ENCODE data around the gene ALCAM. TPM values are rescaled to one million over a fixed set of nuclear protein-coding genes. Genes with fewer than 3 reads are reported as not detected.

The ALCAM gene
- total RNA-seq, 1 experiment from 2014 or later = 98.4 TPM

DNA sequence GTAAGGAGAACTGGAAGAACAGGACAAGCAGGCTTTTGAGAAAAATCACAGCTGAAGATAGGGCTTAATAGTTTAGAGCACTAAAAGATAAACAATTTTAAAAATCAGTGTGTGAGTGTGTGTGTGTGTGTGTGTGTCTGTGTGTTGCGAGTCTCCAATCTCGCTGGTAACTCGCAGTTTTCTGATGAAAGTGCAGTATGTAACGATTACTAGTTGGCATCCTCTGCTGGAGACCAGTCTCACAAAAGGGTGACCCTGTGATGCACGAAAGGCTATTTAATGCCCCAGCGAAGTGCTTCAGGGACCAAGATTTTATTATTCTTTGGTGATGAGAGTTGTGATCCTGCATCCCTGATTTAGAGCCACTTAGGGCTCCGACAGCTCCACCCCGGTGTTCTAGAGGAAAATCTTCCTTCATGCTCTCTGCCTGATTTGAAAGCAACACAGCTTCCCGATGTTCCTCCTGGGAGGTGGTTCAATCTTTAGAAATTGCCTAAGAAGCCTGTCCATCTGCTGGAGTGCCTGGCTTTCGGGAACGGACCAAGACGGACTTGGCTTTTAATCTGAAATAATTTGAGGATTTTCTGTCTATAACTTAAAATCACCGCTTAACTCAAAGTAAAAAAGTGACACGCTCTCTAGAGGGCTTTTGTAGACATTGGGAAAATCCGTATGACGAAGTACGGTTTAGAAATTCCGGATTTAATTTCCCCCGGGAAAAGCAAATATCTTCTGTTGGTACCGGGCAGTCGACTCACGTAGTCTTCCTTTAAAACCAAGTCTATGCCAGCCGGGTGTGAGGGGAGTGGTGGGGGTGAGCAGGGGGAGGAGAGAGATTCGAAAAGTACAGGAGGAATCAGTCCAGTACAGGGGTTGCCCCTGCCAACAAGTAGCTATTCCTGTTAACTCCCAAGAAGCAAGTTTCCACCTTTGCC, 1.1 kb upstream of the ALCAM start:
- BruUV-seq (replicated peaks) = TSS peak; percentile 52
- TF ChIP-seq, protein P1, sequence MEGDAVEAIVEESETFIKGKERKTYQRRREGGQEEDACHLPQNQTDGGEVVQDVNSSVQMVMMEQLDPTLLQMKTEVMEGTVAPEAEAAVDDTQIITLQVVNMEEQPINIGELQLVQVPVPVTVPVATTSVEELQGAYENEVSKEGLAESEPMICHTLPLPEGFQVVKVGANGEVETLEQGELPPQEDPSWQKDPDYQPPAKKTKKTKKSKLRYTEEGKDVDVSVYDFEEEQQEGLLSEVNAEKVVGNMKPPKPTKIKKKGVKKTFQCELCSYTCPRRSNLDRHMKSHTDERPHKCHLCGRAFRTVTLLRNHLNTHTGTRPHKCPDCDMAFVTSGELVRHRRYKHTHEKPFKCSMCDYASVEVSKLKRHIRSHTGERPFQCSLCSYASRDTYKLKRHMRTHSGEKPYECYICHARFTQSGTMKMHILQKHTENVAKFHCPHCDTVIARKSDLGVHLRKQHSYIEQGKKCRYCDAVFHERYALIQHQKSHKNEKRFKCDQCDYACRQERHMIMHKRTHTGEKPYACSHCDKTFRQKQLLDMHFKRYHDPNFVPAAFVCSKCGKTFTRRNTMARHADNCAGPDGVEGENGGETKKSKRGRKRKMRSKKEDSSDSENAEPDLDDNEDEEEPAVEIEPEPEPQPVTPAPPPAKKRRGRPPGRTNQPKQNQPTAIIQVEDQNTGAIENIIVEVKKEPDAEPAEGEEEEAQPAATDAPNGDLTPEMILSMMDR (IDR thresholded peaks at IDR 0.05; ENCODE audit: unreplicated experiment) = no peak

DNA sequence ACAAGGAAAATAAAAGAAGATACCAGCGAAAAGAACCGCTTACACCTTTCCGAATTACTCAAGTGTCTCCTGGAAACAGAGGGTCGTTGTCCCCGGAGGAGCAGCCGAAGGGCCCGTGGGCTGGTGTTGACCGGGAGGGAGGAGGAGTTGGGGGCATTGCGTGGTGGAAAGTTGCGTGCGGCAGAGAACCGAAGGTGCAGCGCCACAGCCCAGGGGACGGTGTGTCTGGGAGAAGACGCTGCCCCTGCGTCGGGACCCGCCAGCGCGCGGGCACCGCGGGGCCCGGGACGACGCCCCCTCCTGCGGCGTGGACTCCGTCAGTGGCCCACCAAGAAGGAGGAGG, 325 bp downstream of the ALCAM start:
- BruUV-seq (replicated peaks) = no TSS peak
- no peaks in the 10 kb centered on the region for H3K27me3 Mint-ChIP-seq (ENCODE audit: insufficient read depth, unreplicated experiment)
- TF ChIP-seq, protein P1 (IDR thresholded peaks at IDR 0.05; ENCODE audit: unreplicated experiment) = no peak
- POLR2A ChIA-PET = interaction anchor here (0.6 to 5.8 kb wide), 17 partner anchors 12 to 1379 kb away, joined by 3 to 40 read pairs (median 6); no protein-coding TSS in a partner anchor
- DNase-seq (ENCODE audit: unreplicated experiment) = peak; percentile 38
- intact Hi-C loops (cut with micrococcal nuclease) = loop anchor here (2.0 to 10.0 kb wide), 9 partner anchors 92 to 1750 kb away; no protein-coding TSS in a partner anchor
- H3K9me3 Mint-ChIP-seq (ENCODE audit: unreplicated experiment) = no peaks in the 10 kb centered on the region
- peaks cover 17% of the 10 kb centered on the region for H3K36me3 Mint-ChIP-seq (ENCODE audit: insufficient read depth, unreplicated experiment)
- CTCF ChIA-PET = interaction anchor here (0.6 to 6.6 kb wide), 25 partner anchors 8 to 1093 kb away, joined by 3 to 70 read pairs (median 4); no protein-coding TSS in a partner anchor
- peak overlapping the region; percentile 100 for H3K4me3 Mint-ChIP-seq (ENCODE audit: unreplicated experiment)
- peaks cover 25% of the 10 kb centered on the region for H3K4me1 Mint-ChIP-seq (ENCODE audit: insufficient read depth, unreplicated experiment)
- H3K27ac Mint-ChIP-seq (ENCODE audit: low read depth, unreplicated experiment) = peak overlapping the region; percentile 98

More for the DNA sequence above, 1.1 kb upstream of the ALCAM start:
- Mint-ChIP-seq H3K27me3 (ENCODE audit: insufficient read depth, unreplicated experiment) (no peaks in the 10 kb centered on the region), H3K27ac (ENCODE audit: low read depth, unreplicated experiment) (peak overlapping the region; percentile 98), H3K4me1 (ENCODE audit: insufficient read depth, unreplicated experiment) (peaks cover 25% of the 10 kb centered on the region), H3K9me3 (ENCODE audit: unreplicated experiment) (no peaks in the 10 kb centered on the region), H3K36me3 (ENCODE audit: insufficient read depth, unreplicated experiment) (peaks cover 17% of the 10 kb centered on the region), H3K4me3 (ENCODE audit: unreplicated experiment) (peak overlapping the region; percentile 100)
- ChIA-PET POLR2A (interaction anchor here (0.6 to 5.8 kb wide), 23 partner anchors 16 to 773 kb away, joined by 3 to 40 read pairs (median 4); no protein-coding TSS in a partner anchor), CTCF (interaction anchor here (0.6 to 6.6 kb wide), 27 partner anchors 10 to 1401 kb away, joined by 3 to 70 read pairs (median 4); no protein-coding TSS in a partner anchor)
- intact Hi-C loops (cut with micrococcal nuclease) = loop anchor here (1.0 to 10.0 kb wide), 14 partner anchors 91 to 1752 kb away; no protein-coding TSS in a partner anchor
- DNase-seq (ENCODE audit: unreplicated experiment) = peak; percentile 67

DNA sequence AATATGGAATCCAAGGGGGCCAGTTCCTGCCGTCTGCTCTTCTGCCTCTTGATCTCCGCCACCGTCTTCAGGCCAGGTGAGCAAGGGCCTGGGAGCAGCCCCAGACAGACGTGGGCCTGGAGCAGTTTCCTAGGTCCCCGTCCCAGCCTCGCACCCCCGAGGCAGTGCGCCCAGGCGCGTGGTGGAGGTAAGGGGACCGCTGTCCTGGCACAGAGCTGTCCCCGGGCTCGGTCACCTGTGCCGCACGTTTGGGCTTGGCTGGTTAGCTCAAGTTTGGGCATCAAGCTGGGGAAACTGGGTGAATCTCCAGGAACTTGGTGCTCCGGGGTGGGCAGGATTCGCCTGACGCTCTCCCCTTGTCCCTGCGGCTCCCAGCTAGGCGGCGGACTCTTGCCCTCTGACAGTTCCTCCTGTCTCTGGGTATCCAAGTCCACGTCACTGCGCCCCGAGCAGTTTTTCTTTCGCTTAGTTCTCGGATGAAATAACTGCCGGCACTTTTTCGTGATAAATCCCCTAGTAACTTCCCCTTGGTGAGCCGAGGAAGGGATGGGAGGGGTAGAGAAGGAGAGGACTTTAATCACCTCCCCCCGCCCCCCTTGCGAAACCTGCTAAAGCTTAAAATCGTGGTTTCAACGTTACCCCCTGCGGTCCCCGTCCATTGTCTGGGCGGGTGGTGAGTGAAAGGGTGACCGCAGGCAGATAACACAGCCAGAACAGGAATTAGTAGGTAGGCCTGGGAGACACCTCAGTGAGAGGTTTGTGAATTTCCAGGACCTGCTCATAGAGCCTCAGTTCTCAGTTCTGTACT, 901 bp downstream of the ALCAM start:
- intact Hi-C loops (cut with micrococcal nuclease) = loop anchor here (2.0 to 10.0 kb wide), 10 partner anchors 93 to 1750 kb away; no protein-coding TSS in a partner anchor
- H3K4me3 Mint-ChIP-seq (ENCODE audit: unreplicated experiment) = peak overlapping the region; percentile 100

More for the DNA sequence above, 901 bp downstream of the ALCAM start:
- no TSS peak for BruUV-seq (replicated peaks)
- ChIA-PET CTCF (interaction anchor here (0.6 to 6.6 kb wide), 27 partner anchors 8 to 1099 kb away, joined by 3 to 70 read pairs (median 4); no protein-coding TSS in a partner anchor), POLR2A (interaction anchor here (0.5 to 5.8 kb wide), 25 partner anchors 9 to 1380 kb away, joined by 3 to 40 read pairs (median 4); no protein-coding TSS in a partner anchor)
- Mint-ChIP-seq H3K36me3 (ENCODE audit: insufficient read depth, unreplicated experiment) (peaks cover 17% of the 10 kb centered on the region), H3K27ac (ENCODE audit: low read depth, unreplicated experiment) (peak overlapping the region; percentile 98), H3K9me3 (ENCODE audit: unreplicated experiment) (no peaks in the 10 kb centered on the region), H3K27me3 (ENCODE audit: insufficient read depth, unreplicated experiment) (no peaks in the 10 kb centered on the region), H3K4me1 (ENCODE audit: insufficient read depth, unreplicated experiment) (peaks cover 30% of the 10 kb centered on the region)
- DNase-seq (ENCODE audit: unreplicated experiment) = peak; percentile 82
- TF ChIP-seq, protein P1 (IDR thresholded peaks at IDR 0.05; ENCODE audit: unreplicated experiment) = no peak

Measured in MCF 10A (cell line).